HG02798 (cell line): ENCODE measurements around the gene FMN1.
A peak's percentile ranks its signal among the peaks of the same experiment; 100 is the strongest.

Experiments used
- ATAC-seq: cut with Tn5 transposase; IDR thresholded peaks from one replicate; pipeline ENCODE4 v1.9.1; 2021; ENCODE audit warnings: mild to moderate bottlenecking; ENCODE audit not compliant: unreplicated experiment, poor library complexity

Gene FMN1

DNA sequence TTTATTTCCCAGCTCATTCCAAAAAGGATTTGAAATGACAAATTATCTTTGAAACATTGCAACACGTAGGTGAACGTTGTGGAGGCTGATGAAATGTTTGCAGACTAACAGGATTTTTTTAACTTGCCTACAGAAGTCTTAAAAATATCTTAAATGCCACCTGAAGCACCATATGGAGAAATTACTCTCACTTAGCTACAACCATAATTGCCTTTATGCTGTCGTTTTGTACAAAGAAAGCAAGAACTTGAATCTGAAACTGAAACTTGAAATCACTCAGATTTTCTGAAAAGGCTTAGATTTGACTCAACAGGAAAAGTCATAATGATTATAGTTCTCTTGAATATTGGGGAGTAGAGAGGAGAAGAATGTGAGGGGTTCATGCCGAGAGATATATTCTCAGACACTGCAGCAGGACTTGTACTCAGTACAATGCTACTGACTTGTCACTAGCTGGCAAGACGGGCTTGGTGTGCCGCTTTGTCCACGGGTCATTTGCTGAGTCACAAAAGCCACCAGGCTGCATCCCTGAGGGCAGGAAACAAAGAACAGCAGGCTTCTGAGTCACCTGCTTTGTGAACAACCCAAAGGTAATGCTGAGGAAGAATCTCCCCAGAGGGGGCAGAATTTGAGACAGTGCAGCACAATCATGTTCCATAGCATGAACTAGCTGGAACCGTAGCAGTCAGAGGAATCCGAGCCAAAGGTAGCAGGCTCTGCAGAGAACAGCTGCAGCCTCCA, 7.1 kb upstream of the FMN1 start:
- ATAC-seq = peak; percentile 76

DNA sequence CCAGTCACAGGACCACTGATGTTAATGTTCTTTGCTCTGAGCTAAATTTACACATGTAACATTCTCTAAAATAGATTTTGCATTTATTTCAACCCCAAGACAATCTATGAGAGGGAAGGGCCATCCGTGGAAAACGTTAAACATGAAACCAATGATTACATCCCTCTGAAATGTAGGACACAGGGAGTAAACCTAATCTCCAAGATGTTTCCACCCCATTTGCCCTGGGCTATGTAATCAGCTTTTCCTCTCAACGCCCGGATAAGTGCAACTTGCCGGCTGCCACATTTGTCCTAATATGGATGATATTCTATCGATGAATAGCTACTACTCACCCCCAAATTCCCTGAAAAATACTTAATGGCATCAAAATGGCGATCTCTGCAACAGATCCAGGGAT, 6.4 kb upstream of the FMN1 start:
- ATAC-seq = no peak

DNA sequence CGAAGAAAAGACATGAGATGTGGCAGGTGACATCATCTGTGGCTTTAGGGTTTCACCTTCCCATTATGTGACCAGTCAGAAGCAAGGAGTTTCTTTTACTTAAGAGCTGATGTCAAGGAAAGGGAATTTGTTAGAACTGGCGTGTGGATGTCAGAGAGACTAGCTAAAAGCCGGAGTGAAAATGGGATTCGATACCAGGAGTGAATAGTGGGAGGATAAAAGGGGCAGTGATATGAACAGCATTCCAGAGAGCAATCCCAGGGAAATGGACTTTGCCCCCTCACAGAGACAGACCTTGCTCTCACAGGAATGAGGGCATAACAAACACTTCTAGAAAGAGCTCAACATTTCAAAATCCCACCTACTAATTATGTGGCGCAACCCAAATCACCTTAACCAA, 5.9 kb upstream of the FMN1 start:
- no peak for ATAC-seq

GRCh38 chr15:33198541-33198940, 4.0 kb upstream of the FMN1 start:
- ATAC-seq = no peak

GRCh38 chr15:33197636-33198035, 3.1 kb upstream of the FMN1 start:
- ATAC-seq = no peak

DNA sequence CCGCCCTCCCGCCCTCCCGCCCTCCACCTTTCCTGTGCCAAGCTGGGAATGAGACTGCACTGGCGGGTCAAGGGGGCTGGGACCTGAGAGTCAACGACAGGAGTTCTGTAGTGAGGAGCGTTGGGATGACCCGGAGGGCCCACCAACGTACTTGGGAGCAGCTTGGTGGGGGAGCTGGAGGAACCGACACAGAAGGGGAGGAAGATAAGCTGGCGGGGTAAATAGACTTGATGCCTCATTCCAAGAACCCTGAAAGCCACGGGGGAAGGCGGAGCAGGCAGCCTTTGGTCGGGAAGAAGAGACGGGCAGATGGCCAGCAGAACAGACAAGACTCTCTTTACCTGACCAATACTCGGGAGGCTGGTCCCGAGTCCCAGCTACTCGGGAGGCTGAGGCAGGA, 277 bp downstream of the FMN1 start:
- ATAC-seq = no peak

- ATAC-seq = no peak
Measured at GRCh38 chr15:33191591-33191990, 2.9 kb downstream of the FMN1 start.

DNA sequence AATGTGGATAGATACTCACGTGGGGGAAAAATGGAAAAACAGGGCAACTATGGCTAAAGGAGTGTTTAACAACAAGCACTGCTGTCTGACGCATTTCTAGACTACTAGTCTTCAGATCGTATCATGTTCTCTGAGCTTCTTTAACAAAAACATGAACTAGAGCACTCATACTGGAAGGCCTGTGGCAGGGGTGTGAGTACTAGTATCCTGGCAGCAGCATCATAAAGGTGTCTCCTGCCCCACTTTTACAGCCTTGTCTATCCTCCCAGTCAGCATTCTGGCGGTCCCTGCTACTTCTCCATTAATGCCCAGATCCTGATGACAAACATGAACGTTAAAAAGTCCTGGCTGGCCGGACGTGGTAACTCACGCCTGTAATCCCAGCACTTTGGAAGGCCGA, 4.0 kb downstream of the FMN1 start:
- no peak for ATAC-seq

DNA sequence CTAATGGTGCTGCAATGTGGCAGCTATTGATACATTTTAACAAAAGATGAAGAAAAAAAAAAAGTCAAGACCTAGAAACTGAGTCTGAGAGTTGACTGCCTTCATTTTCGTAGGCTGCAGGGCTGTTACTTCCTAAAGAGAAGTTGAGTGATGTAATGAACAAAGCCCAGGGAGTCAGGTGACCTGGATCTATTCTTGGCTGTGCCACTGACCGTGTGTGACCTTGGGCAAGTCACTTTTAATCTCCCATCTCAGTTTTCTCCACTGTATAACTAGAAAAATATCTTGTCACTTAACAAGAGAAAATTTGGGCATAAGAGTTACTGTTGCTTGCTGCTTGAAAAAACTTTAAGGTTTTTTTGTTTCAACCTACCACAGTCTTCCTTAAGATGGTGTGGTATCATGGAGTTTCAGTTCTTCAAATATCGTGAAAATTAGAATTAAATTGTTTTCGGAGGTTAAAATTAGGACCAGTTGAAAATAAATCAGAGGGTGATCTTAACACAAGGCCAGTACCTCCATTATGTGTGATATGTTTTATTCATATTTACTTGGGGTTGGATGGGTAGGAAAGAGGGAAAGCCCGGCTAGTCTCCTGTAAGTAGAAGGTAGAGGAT, 5.8 kb downstream of the FMN1 start:
- no peak for ATAC-seq

DNA sequence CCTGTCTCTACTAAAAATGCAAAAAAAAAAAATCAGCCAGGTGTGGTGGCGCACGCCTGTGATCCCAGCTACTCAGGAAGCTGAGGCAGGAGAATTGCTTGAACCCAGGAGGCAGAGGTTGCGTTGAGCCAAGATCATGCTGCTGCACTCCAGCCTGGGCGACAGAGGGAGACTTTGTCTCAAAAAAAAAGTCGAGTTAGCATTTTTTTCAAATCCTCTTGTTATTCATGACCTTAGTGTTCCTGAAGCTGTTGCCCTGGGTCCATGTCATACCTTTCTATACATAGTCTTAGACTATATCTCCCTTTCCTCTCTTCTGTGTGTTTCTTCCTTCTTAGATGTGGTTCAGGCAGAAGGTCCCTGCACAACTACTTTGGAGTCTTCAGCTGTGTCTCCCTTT, 6.4 kb downstream of the FMN1 start:
- no peak for ATAC-seq

DNA sequence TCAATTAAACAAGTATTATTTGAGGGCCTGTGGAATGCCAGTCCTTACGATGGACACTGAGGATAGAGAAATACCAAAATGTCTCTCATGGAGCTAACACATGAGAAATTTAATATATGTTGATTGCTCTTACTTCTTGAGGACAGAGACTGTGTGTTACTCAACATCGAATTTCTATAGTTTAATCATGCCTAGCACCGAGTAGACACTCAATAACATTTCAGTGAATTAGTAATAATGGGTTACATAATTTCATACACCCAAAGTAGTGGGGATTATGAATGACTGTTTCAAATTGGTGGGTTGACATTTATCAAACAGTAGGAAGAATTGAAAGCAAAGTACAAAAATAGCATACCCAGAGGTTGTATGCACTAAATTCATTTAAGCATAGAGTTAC, 11.2 kb downstream of the FMN1 start:
- ATAC-seq = no peak

- no peak for ATAC-seq
Measured at GRCh38 chr15:33182926-33183325, 11.6 kb downstream of the FMN1 start.

- ATAC-seq = no peak
Measured at GRCh38 chr15:33182278-33182905, 12.1 kb downstream of the FMN1 start.

DNA sequence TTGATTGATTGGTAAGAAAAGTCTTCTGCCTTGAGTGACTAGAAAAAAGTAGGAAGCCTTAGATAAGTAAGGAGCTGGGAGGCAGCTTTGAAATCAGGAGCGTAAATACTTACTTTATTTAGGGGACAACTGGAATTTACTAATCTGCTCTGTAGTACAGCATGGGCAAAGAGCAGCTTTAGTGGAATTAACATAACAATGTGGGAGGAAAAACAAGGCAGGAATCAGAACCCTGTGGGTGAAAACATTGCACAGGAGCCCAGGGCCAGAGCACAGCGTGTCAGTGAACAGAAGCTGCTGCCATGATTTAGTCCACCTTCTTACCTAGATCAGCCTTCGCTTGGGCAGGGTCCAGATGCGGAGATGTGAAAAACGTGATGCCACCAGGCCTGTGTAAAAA, 14.6 kb downstream of the FMN1 start:
- ATAC-seq = no peak

DNA sequence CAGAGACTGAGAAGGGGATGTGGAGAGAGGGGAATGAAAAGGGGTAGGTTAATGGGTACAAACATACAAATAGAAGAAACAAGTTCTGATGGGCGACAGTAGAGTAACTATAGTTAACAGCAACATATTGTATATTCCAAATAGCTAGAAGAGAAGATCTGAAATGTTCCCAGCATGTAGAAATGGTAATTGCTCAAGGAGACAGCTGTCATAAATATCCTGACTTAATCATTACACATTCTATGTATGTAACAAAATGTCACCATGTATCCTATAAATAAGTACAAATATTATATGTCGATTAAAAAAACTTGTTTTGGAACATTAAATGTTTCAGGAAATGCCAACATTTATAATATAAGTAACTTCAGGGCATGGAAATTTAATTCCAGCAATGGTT, 23.3 kb downstream of the FMN1 start:
- no peak for ATAC-seq

GRCh38 chr15:33169625-33170024, 24.9 kb downstream of the FMN1 start:
- ATAC-seq = no peak

GRCh38 chr15:33168444-33168843, 26.1 kb downstream of the FMN1 start:
- no peak for ATAC-seq

DNA sequence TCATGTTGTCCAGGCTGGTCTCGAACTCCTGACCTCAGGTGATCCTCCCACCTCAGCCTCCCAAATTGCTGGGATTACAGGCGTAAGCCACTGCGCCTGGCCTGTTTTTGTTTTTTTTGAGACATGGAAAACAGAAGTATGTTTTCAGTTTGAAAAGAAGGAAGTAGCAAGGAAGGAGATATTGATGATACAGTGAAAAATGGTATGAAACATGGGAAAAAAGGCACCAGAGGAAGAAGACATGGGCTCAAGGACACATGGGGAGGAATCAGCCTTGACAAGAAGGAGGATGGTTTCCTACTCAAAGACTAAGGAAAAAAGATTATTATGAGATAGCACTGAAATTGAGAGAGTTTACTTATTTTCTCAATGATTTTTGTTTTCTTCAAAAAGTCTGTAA, 30.7 kb downstream of the FMN1 start:
- ATAC-seq = no peak

- no peak for ATAC-seq
Measured at GRCh38 chr15:33161209-33161608, 33.3 kb downstream of the FMN1 start.

- ATAC-seq = no peak
Measured at GRCh38 chr15:33160581-33161165, 33.8 kb downstream of the FMN1 start.

- ATAC-seq = no peak
Measured at GRCh38 chr15:33159726-33160453, 34.6 kb downstream of the FMN1 start.
